K562 (cell line): ENCODE measurements around the gene WDFY2. TPM values are rescaled to one million over a fixed set of nuclear protein-coding genes. Genes with fewer than 3 reads are reported as not detected.

Experiments used
- ARID1B ChIP-seq: fragments of 450-650 bp; IDR thresholded peaks from 2 replicates; pipeline ENCODE4 v1.6.1; 2016; ENCODE audit warnings: antibody characterized with exemption, mild to moderate bottlenecking, inconsistent platforms
- ATF1 ChIP-seq, 2 experiments: fragments of 450-650 bp in 1 of 2; IDR thresholded peaks; 2 replicates each; pipeline ENCODE4 v1.6.1; 2016; ENCODE audit warnings: missing compliant biosample characterization in 1 of 2, missing genetic modification characterization in 1 of 2
- CBFA2T2 ChIP-seq: fragments of 450-650 bp; conservative IDR thresholded peaks from 2 replicates; pipeline ENCODE4 v1.6.1; 2017; ENCODE audit warnings: mild to moderate bottlenecking
- CREB5 ChIP-seq: fragments of 250-450 bp; sonication (Bioruptor Pico); IDR thresholded peaks from 2 replicates; pipeline ENCODE4 v1.5.0; 2020; ENCODE audit warnings: mild to moderate bottlenecking
- ETV5 ChIP-seq: sonication (generic); formaldehyde crosslinking; IDR thresholded peaks from 2 replicates; pipeline ENCODE4 v1.4.0; 2020; ENCODE audit warnings: low read depth, mild to moderate bottlenecking, missing genetic modification reagents
- EZH2 ChIP-seq: IDR thresholded peaks from 2 replicates; pipeline ENCODE4 v1.6.1; 2012; ENCODE audit warnings: low read depth, mild to moderate bottlenecking, inconsistent platforms, low read length, borderline replicate concordance
- FOSL1 ChIP-seq: fragments of 200-800 bp; sonication (Bioruptor generic); conservative IDR thresholded peaks from 2 replicates; pipeline ENCODE4 v1.6.1; 2016; ENCODE audit warnings: missing genetic modification characterization, missing compliant biosample characterization
- KAT2B ChIP-seq: IDR thresholded peaks from one replicate; pipeline ENCODE4 v1.6.1; 2012; ENCODE audit warnings: low read depth, mild to moderate bottlenecking, control low read depth, inconsistent platforms, low read length, moderate library complexity
- KLF16 ChIP-seq: IDR thresholded peaks from 2 replicates; pipeline ENCODE4 v1.6.1; 2016; ENCODE audit warnings: antibody characterized with exemption
- KLF6 ChIP-seq: fragments of 250-450 bp; sonication (Bioruptor Pico); IDR thresholded peaks from 2 replicates; pipeline ENCODE4 v1.4.0; 2020; ENCODE audit warnings: mild to moderate bottlenecking, moderate library complexity, borderline replicate concordance
- MAFF ChIP-seq: IDR thresholded peaks from 2 replicates; pipeline ENCODE4 v1.6.1; 2012; ENCODE audit warnings: low read length, improper control_type of control experiment
- NCOR1 ChIP-seq: fragments of 450-650 bp; IDR thresholded peaks from 2 replicates; pipeline ENCODE4 v1.6.1; 2016; ENCODE audit warnings: mild to moderate bottlenecking, moderate library complexity
- NONO ChIP-seq, 2 experiments: fragments of 200-400 bp in 1 of 2; fragments of 450-650 bp in 1 of 2; formaldehyde crosslinking in 1 of 2; IDR thresholded peaks; 2 replicates each; pipeline ENCODE4 v1.6.1; 2017; ENCODE audit warnings: low read depth in 2 of 2, mild to moderate bottlenecking in 2 of 2, moderate library complexity in 2 of 2, low read length in 1 of 2
- NR2F6 ChIP-seq: fragments of 450-650 bp; formaldehyde crosslinking; IDR thresholded peaks from 2 replicates; pipeline ENCODE4 v1.4.0; 2020; ENCODE audit warnings: mild to moderate bottlenecking
- RREB1 ChIP-seq: fragments of 250-450 bp; sonication (Bioruptor Pico); IDR thresholded peaks from 2 replicates; pipeline ENCODE4 v1.4.0; 2020
- STAT5A ChIP-seq: IDR thresholded peaks from 2 replicates; pipeline ENCODE4 v1.6.1; 2012; ENCODE audit warnings: low read length, inconsistent platforms, borderline replicate concordance
- ZNF175 ChIP-seq: fragments of 200-800 bp; sonication (Bioruptor generic); IDR thresholded peaks from 2 replicates; pipeline ENCODE4 v1.6.1; 2016; ENCODE audit warnings: low read depth, mild to moderate bottlenecking, missing genetic modification characterization, missing compliant biosample characterization
- ZNF239 ChIP-seq: fragments of 250-450 bp; sonication (Bioruptor Pico); IDR thresholded peaks from 2 replicates; pipeline ENCODE4 v1.4.0; 2020; ENCODE audit warnings: mild to moderate bottlenecking
- ZNF766 ChIP-seq: fragments of 200-800 bp; sonication (Bioruptor generic); conservative IDR thresholded peaks from 2 replicates; pipeline ENCODE4 v1.6.1; 2016; ENCODE audit warnings: missing genetic modification characterization, missing compliant biosample characterization
- polyA plus RNA-seq, 8 experiments: library from polyadenylated mRNA; depleted of rRNA in 4 of 8; stranded (reverse) in 5 of 8; unstranded in 3 of 8; fragments of >200 nt; fragmentation: Nextera tagmentation in 2 of 8; fragmentation: Illumina TruSeq in 1 of 8; extraction: Ambion mirVana in 2 of 8; extraction: Trizol in 1 of 8; gene quantifications; 2 replicates each; pipeline versions ENCODE4 v1.2.1 to v1.2.3, GENCODE V29; 2011 to 2014; ENCODE audit warnings: inconsistent platforms in 1 of 8, missing spikeins in 1 of 8
- total RNA-seq, 7 experiments: library from RNA; depleted of rRNA in 6 of 7; stranded (reverse); fragments of >200 nt in 6 of 7; fragmentation: Illumina TruSeq in 2 of 7; extraction: Trizol in 2 of 7; gene quantifications; 2 replicates each; pipeline versions ENCODE4 v1.2.1 to v1.2.3, GENCODE V29; 2011 to 2021; ENCODE audit warnings: low replicate concordance in 1 of 7
- TF ChIP-seq, protein P1 (sequence below): fragments of 450-650 bp; IDR thresholded peaks from 2 replicates; pipeline ENCODE4 v1.6.1; 2016; ENCODE audit warnings: borderline replicate concordance

The WDFY2 gene
- total and polyA plus RNA-seq, 9 of the 15 experiments (the other 6 are each of a cell fraction or from before 2014, with no cell fraction given): 0.66 to 6.4 (median 4.4) TPM

DNA sequence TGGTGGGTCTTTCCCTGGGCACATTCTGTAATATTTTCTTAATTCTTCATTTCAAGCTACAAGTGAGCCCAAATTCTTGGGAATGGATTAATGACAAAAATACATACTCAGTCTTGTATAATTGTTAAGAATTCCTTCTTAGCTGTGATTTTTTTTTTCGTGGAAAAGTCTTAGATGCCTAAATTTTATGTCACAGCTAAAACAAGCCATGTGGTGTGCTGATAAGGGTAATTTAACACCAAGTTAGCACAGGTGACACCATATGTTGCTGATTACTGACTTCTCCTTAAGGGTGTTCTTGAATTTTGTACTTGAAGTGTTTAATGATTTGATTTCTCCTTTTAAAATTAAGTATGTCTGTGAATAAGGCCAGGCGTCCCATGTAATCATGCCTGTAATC is 29.3 kb downstream of the WDFY2 start (continued):
- no peak for TF ChIP-seq RREB1 (CRISPR knock-in tag)
- no peak for TF ChIP-seq ZNF766 (CRISPR knock-in tag)
- peak; percentile 62 for TF ChIP-seq STAT5A
- TF ChIP-seq ARID1B: peak; percentile 62
- no peak for TF ChIP-seq MAFF
- no peak for TF ChIP-seq KAT2B
- TF ChIP-seq KLF6 (CRISPR knock-in tag): no peak
- no peak for TF ChIP-seq ATF1 (CRISPR knock-in tag; IDR thresholded peaks at IDR 0.05)
- TF ChIP-seq ATF1 (tag; IDR thresholded peaks at IDR 0.05): no peak
- TF ChIP-seq ZNF175 (CRISPR knock-in tag): no peak
- TF ChIP-seq KLF16: no peak
- TF ChIP-seq, protein P1, sequence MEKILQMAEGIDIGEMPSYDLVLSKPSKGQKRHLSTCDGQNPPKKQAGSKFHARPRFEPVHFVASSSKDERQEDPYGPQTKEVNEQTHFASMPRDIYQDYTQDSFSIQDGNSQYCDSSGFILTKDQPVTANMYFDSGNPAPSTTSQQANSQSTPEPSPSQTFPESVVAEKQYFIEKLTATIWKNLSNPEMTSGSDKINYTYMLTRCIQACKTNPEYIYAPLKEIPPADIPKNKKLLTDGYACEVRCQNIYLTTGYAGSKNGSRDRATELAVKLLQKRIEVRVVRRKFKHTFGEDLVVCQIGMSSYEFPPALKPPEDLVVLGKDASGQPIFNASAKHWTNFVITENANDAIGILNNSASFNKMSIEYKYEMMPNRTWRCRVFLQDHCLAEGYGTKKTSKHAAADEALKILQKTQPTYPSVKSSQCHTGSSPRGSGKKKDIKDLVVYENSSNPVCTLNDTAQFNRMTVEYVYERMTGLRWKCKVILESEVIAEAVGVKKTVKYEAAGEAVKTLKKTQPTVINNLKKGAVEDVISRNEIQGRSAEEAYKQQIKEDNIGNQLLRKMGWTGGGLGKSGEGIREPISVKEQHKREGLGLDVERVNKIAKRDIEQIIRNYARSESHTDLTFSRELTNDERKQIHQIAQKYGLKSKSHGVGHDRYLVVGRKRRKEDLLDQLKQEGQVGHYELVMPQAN: no peak
- TF ChIP-seq EZH2: no peak
- no peak for TF ChIP-seq ETV5
- peak; percentile 20; the same call in 1 of the 2 replicates for TF ChIP-seq NCOR1
- no peak for TF ChIP-seq NR2F6
- TF ChIP-seq CREB5 (CRISPR knock-in tag): no peak
- TF ChIP-seq FOSL1 (tag): no peak
- TF ChIP-seq ZNF239: no peak
- peak; percentile 53 for TF ChIP-seq CBFA2T2
- no peak for TF ChIP-seq NONO (IDR thresholded peaks at IDR 0.05; ENCODE audit: low read depth in 2 of 2, low read length in 1 of 2)
